Ovary (tissue), 9 donors: Measurements from ENCODE around the gene IQCN. TPM values are rescaled to one million over a fixed set of nuclear protein-coding genes. Genes with fewer than 3 reads are reported as not detected.

Experiments
- DNase-seq, 5 donors: peaks; one replicate each; pipeline ENCODE4 v3.0.0-alpha.2; 2019 to 2020
- H3K27ac ChIP-seq, 2 donors: fragments of 200-600 bp; one replicate each; pipeline versions ENCODE4 v1.5.1 to v1.8.0; 2019 to 2022
- H3K27me3 ChIP-seq: fragments of 200-600 bp; one replicate; pipeline ENCODE4 v1.8.0; 2022
- H3K36me3 ChIP-seq: fragments of 200-600 bp; sonication (generic); one replicate; pipeline ENCODE4 v1.5.1; 2019
- H3K4me1 ChIP-seq: one replicate; pipeline ENCODE4 v1.8.1; 2013; ENCODE audit warnings: mild to moderate bottlenecking, moderate library complexity; ENCODE audit not compliant: insufficient read depth
- H3K4me3 ChIP-seq: fragments of 200-600 bp; sonication (generic); one replicate; pipeline ENCODE4 v1.5.1; 2017
- H3K9me3 ChIP-seq, 2 donors: fragments of 200-600 bp in 1 of 2; sonication (generic) in 1 of 2; one replicate each; pipeline versions ENCODE4 v1.5.1 to v1.8.1; 2013 to 2019; ENCODE audit warnings: mild to moderate bottlenecking in 1 of 2, moderate library complexity in 1 of 2
- CTCF ChIP-seq, 3 donors: fragments of 450-650 bp in 2 of 3; fragments of 200-600 bp in 1 of 3; IDR thresholded peaks; one replicate each; pipeline versions ENCODE4 v1.5.1 to v1.8.0; 2016 to 2022; ENCODE audit warnings: antibody characterized with exemption in 3 of 3, mild to moderate bottlenecking in 1 of 3
- EP300 ChIP-seq: sonication (generic); formaldehyde crosslinking; IDR thresholded peaks from one replicate; pipeline ENCODE4 v1.6.1; 2017; ENCODE audit warnings: antibody characterized with exemption
- POLR2A ChIP-seq: fragments of 450-650 bp; IDR thresholded peaks from one replicate; pipeline ENCODE4 v1.6.1; 2017; ENCODE audit warnings: antibody characterized with exemption, mild to moderate bottlenecking, moderate library complexity
- WGBS, 3 donors: extraction: QIAGEN DNeasy Blood & Tissue Kit in 1 of 3; methylation state at CpG; one replicate each; pipeline versions ENCODE4 v1.1.5 to v1.1.7; 2013 to 2017; 5-methylcytosine and 5-hydroxymethylcytosine counted together
- intact Hi-C, 4 donors: fragments of 100-400 bp; cut with DNase I; formaldehyde crosslinking; loops; one replicate each; pipeline versions ENCODE4 v1.11.0 to v1.15.1; 2022 to 2023
- polyA plus RNA-seq, 2 donors: library from polyadenylated mRNA; stranded (reverse); fragments of 200-250 nt in 1 of 2; fragments of 350-450 nt in 1 of 2; fragmentation: Illumina TruSeq in 1 of 2; extraction: RNeasy Lipid Tissue Mini Kit (QIAGEN cat#74804) in 1 of 2; gene quantifications; one replicate each; pipeline ENCODE4 v1.2.3, GENCODE V29; 2013 to 2014
- total RNA-seq, 7 donors: library from RNA; depleted of rRNA in 2 of 7; stranded (reverse); fragments of >200 nt in 2 of 7; fragmentation: NEBNext Ultra II Directional in 3 of 7; extraction: Animal tissue kit (Norgen Biotek cat#: 25700) in 3 of 7; gene quantifications; one replicate each; pipeline versions ENCODE4 v1.1.0 to v1.2.4, GENCODE V29; 2016 to 2023
- donor health status: DM: no; HTN: no; CAD: no; lungs with moderate emphysema.
- donor health status: DM: no; HTN: no; CAD: no.
- donor health status: Bipolar disorder and iron deficiency.
- donor health status: DM: yes; HTN: yes; CAD: no.
- donor health status: DM: no; HTN: no; CAD: no.
- donor health status: DM: yes; HTN: yes; CAD: no.

The IQCN gene
- total and polyA plus RNA-seq, 9 donors: 2.5 to 18.4 (median 10.8) TPM

GRCh38 chr19:18282021-18282787 is 8.0 kb upstream of the IQCN start:
- H3K27me3 ChIP-seq: no peaks in the 10 kb centered on the region
- peak overlapping the region; percentile 96 to 100 for H3K27ac ChIP-seq
- intact Hi-C loops: no loop called here
- H3K4me1 ChIP-seq: peaks cover 20% of the 10 kb centered on the region
- H3K36me3 ChIP-seq: no peaks in the 10 kb centered on the region
- WGBS, 3 donors: 1 to 3% (median 1%) methylated on average over 24 to 26 of the region's 27 CpGs
- peak overlapping the region; percentile 47 for H3K4me3 ChIP-seq
- H3K9me3 ChIP-seq: no peaks in the 10 kb centered on the region
- DNase-seq: peak in 3 of 5 donors; percentile 72 to 76 (median 76)
- TF ChIP-seq CTCF (IDR thresholded peaks at IDR 0.05) (peak in 1 of 3 donors; percentile 50), EP300 (no peak), POLR2A (peak; percentile 70)

- 0 to 1% (median 1%) methylated on average over 81 to 138 of the region's 138 CpGs for WGBS, 3 donors
- TF ChIP-seq CTCF (IDR thresholded peaks at IDR 0.05): peak in 1 of 3 donors; percentile 32
- TF ChIP-seq POLR2A: peak; percentile 97
- TF ChIP-seq EP300: peak; percentile 95
- peak; percentile 98 to 99 (median 99) for DNase-seq
These were observed 7.1 kb upstream of the IQCN start, which contains the start of gene JUND for GRCh38 chr19:18281082-18282020. JUND (minus strand) TSS chr19:18281622; CDS start chr19:18281484, 138 bp downstream.

GRCh38 chr19:18280247-18281081 is 6.2 kb upstream of the IQCN start:
- Histone ChIP-seq H3K4me1 (peaks cover 13% of the 10 kb centered on the region), H3K27ac (peak overlapping the region; percentile 99), H3K4me3 (peak overlapping the region; percentile 93), H3K9me3 (no peaks in the 10 kb centered on the region), H3K36me3 (no peaks in the 10 kb centered on the region), H3K27me3 (no peaks in the 10 kb centered on the region)
- peak; percentile 72 to 88 (median 81) for DNase-seq
- 0 to 2% (median 1%) methylated on average over 83 to 111 of the region's 111 CpGs for WGBS, 3 donors
- peak; percentile 63 for TF ChIP-seq POLR2A
- TF ChIP-seq EP300: no peak
- peak in 1 of 3 donors; percentile 12 for TF ChIP-seq CTCF (IDR thresholded peaks at IDR 0.05)
- intact Hi-C loops: loop anchor here in 3 of 4 donors (2.0 kb wide), 2 partner anchors 24 to 42 kb away; partner anchors contain the start of gene LSM4 (in 2 of the 3)

More at GRCh38 chr19:18281082-18282020, 7.1 kb upstream of the IQCN start, which contains the start of gene JUND:
- H3K27me3 ChIP-seq: no peaks in the 10 kb centered on the region
- intact Hi-C loops: loop anchor here in 3 of 4 donors (2.0 kb wide), 2 partner anchors 23 to 41 kb away; partner anchors contain the start of gene LSM4 (in 2 of the 3)
- H3K9me3 ChIP-seq: no peaks in the 10 kb centered on the region
- H3K4me3 ChIP-seq: peak within 1 kb of the TSS; percentile 93
- H3K4me1 ChIP-seq: peaks cover 16% of the 10 kb centered on the region
- H3K36me3 ChIP-seq: no peaks in the 10 kb centered on the region
- H3K27ac ChIP-seq: peak within 1 kb of the TSS; percentile 99 to 100
